Gastroesophageal sphincter (tissue), 4 donors: ENCODE measurements around the gene CLSTN1. TPM values are rescaled to one million over a fixed set of nuclear protein-coding genes. Genes with fewer than 3 reads are reported as not detected.
A peak's percentile ranks its signal among the peaks of the same experiment; 100 is the strongest.

ENCODE experiments used
- ATAC-seq: fragments of 150-250 bp; one replicate; pipeline ENCODE4 v1.9.1; 2016; ENCODE audit warnings: mild to moderate bottlenecking, moderate library complexity
- H3K27ac ChIP-seq, 4 donors: fragments of 200-600 bp; sonication (generic) in 3 of 4; 1 replicate in 3 of 4; 2 replicates in 1 of 4; pipeline ENCODE4 v1.5.1; 2016 to 2019
- H3K27me3 ChIP-seq: fragments of 200-600 bp; sonication (generic); one replicate; pipeline ENCODE4 v1.5.1; 2019
- H3K36me3 ChIP-seq, 2 donors: fragments of 200-600 bp; sonication (generic); one replicate each; pipeline ENCODE4 v1.5.1; 2019; ENCODE audit warnings: control low read depth in 1 of 2
- H3K4me1 ChIP-seq, 3 donors: fragments of 200-600 bp; sonication (generic); 1 replicate in 2 of 3; 2 replicates in 1 of 3; pipeline ENCODE4 v1.5.1; 2016 to 2019; ENCODE audit warnings: control low read depth in 2 of 3
- H3K4me3 ChIP-seq, 2 donors: fragments of 200-600 bp; sonication (generic); one replicate each; pipeline ENCODE4 v1.5.1; 2019; ENCODE audit warnings: mild to moderate bottlenecking in 1 of 2, moderate library complexity in 1 of 2
- H3K9me3 ChIP-seq, 3 donors: fragments of 200-600 bp; sonication (generic); one replicate each; pipeline ENCODE4 v1.5.1; 2017 to 2019; ENCODE audit warnings: control low read depth in 2 of 3
- EP300 ChIP-seq: sonication (generic); formaldehyde crosslinking; IDR thresholded peaks from one replicate; pipeline ENCODE4 v1.6.1; 2017; ENCODE audit warnings: antibody characterized with exemption, mild to moderate bottlenecking
- POLR2A ChIP-seq, 2 donors: fragments of 450-650 bp; IDR thresholded peaks; one replicate each; pipeline ENCODE4 v1.6.1; 2017; ENCODE audit warnings: antibody characterized with exemption in 2 of 2, mild to moderate bottlenecking in 2 of 2, moderate library complexity in 1 of 2
- POLR2AphosphoS5 ChIP-seq: sonication (generic); formaldehyde crosslinking; IDR thresholded peaks from one replicate; pipeline ENCODE4 v1.6.1; 2017; ENCODE audit warnings: antibody characterized with exemption
- WGBS, 2 donors: methylation state at CpG; one replicate each; pipeline ENCODE4 v1.1.5; 2018; ENCODE audit warnings: low coverage in 1 of 2; 5-methylcytosine and 5-hydroxymethylcytosine counted together
- total RNA-seq, 4 donors: library from RNA; depleted of rRNA; stranded (reverse); fragments of >200 nt; gene quantifications; one replicate each; pipeline ENCODE4 v1.1.0, GENCODE V29; 2016
- TF ChIP-seq, protein P1 (sequence below), 4 experiments: fragments of 200-600 bp in 2 of 4; fragments of 450-650 bp in 2 of 4; sonication (generic) in 1 of 4; IDR thresholded peaks; one replicate each; pipeline ENCODE4 v1.5.1; 2017 to 2019; ENCODE audit warnings: antibody characterized with exemption in 4 of 4, mild to moderate bottlenecking in 2 of 4, moderate library complexity in 2 of 4

The CLSTN1 gene
- total RNA-seq, 4 donors from 2014 or later, result 45.1 to 95.4 (median 58.7) TPM

DNA sequence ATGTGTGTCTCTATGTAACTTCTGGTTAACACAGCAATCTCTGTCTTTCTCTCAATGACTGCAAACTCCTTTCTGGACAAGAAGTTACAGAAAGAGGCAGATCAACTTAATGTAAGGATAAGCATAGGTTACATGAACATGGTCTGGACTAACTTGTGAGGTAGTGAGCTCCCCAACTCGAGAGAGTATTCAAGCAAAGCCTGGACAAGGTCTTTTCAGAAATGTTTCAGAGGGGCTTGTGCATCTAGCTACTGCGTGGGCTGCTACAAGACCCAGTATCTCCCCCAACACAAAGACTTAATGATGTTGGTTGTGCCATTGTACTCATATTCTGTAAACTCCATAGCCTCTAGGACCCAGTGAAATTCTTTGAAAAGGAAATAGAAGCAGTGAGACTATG lies 23.5 kb upstream of the CLSTN1 start:
- TF ChIP-seq POLR2AphosphoS5 (no peak), EP300 (no peak), POLR2A (IDR thresholded peaks at IDR 0.05) (no peak)
- TF ChIP-seq, protein P1, sequence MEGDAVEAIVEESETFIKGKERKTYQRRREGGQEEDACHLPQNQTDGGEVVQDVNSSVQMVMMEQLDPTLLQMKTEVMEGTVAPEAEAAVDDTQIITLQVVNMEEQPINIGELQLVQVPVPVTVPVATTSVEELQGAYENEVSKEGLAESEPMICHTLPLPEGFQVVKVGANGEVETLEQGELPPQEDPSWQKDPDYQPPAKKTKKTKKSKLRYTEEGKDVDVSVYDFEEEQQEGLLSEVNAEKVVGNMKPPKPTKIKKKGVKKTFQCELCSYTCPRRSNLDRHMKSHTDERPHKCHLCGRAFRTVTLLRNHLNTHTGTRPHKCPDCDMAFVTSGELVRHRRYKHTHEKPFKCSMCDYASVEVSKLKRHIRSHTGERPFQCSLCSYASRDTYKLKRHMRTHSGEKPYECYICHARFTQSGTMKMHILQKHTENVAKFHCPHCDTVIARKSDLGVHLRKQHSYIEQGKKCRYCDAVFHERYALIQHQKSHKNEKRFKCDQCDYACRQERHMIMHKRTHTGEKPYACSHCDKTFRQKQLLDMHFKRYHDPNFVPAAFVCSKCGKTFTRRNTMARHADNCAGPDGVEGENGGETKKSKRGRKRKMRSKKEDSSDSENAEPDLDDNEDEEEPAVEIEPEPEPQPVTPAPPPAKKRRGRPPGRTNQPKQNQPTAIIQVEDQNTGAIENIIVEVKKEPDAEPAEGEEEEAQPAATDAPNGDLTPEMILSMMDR (IDR thresholded peaks at IDR 0.05), result no peak
- Histone ChIP-seq H3K27me3 (no peaks in the 10 kb centered on the region), H3K27ac (no peak overlapping the region), H3K36me3 (peaks cover 0 to 24% of the 10 kb centered on the region in 2 donors), H3K4me3 (no peak overlapping the region), H3K9me3 (no peaks in the 10 kb centered on the region), H3K4me1 (peaks cover 0 to 25% (median 0%) of the 10 kb centered on the region in 3 donors)
- ATAC-seq, result no peak
- WGBS, 2 donors, result 100% methylated on average over 1 of the region's 2 CpGs

DNA sequence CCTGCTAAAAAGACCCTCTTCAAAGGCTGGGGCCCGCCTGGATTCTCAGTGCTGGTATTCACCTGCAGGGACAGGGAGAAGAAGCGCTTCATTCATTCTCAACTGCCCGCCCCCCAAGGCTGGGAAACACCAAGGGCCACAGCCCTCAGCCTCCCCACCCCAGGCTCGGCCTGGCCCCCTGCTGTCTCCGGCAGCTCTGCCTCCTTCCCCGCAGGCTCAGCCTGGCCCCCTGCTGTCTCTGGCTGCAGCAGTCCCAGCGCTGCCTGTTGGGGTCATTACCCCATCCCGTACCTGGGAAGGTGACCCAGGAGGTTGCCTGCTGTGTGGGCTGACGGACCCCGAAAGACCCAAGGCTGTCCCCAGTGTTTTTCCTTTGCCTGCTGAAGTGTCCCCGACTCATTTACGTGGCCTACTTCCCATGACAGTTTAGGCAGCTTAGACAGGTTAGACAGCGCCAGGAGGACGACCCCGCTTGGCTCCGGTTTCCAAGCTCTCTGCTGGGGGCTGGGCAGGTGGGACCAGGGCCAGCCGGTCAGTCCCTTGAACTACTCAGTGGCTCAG lies 22.9 kb upstream of the CLSTN1 start:
- Histone ChIP-seq H3K27ac (no peak overlapping the region), H3K4me1 (peaks cover 0 to 29% (median 0%) of the 10 kb centered on the region in 3 donors), H3K4me3 (no peak overlapping the region), H3K9me3 (no peaks in the 10 kb centered on the region), H3K36me3 (peaks cover 0 to 24% of the 10 kb centered on the region in 2 donors), H3K27me3 (no peaks in the 10 kb centered on the region)
- TF ChIP-seq EP300, result no peak
- no peak for TF ChIP-seq POLR2AphosphoS5
- TF ChIP-seq, protein P1 (IDR thresholded peaks at IDR 0.05), result no peak
- no peak for TF ChIP-seq POLR2A (IDR thresholded peaks at IDR 0.05)
- no peak for ATAC-seq
- 80 to 100% methylated on average over 1 of the region's 17 CpGs for WGBS, 2 donors

DNA sequence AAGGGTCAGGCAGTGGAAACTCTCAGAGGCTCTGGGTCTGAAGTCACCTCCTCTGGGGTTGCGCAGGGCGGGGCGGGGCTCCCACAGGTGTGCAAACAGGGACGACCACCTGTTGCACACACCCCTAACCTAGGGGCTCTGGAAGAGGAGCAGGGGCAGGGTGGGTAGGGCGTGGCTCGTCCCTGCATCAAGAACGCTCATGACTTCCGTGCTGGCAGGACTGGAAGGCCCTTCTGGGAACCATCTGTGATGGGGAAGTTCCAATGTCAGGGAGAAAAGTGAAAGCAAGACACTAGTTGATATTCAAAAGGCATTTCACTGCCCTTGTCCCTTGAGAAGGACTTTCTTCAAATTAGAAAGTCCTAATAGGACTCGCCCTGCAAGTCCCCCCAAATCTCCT lies 22.1 kb upstream of the CLSTN1 start:
- Histone ChIP-seq H3K4me3 (no peak overlapping the region), H3K27ac (no peak overlapping the region), H3K9me3 (no peaks in the 10 kb centered on the region), H3K36me3 (peaks cover 0 to 23% of the 10 kb centered on the region in 2 donors), H3K27me3 (no peaks in the 10 kb centered on the region), H3K4me1 (peaks cover 0 to 29% (median 0%) of the 10 kb centered on the region in 3 donors)
- 43 to 67% methylated on average over 1 of the region's 9 CpGs for WGBS, 2 donors
- ATAC-seq, result no peak
- TF ChIP-seq, protein P1 (IDR thresholded peaks at IDR 0.05), result no peak
- TF ChIP-seq POLR2AphosphoS5 (no peak), POLR2A (IDR thresholded peaks at IDR 0.05) (no peak), EP300 (no peak)

DNA sequence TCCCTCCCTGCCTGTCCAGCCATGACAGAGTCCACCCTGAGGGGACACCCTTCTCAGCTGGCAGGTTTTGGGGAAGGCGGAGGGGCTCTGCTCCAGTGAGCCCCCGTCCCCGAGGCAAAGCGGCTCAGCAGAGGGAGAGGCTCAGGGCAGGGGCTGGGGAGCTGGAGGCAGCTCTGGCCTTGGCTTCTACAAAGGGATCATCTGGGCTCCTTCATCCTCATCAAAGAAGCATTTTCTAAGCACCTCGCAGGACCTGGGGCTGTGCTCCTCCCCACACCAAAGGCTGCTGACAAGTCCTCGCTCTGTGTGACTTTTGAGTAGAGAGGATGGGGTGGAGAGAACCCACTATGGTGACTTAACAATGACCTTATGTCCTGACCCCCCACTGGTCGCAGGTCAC lies 21.0 kb upstream of the CLSTN1 start:
- 83 to 100% methylated on average over 1 of the region's 7 CpGs for WGBS, 2 donors
- Histone ChIP-seq H3K4me1 (peaks cover 0 to 29% (median 0%) of the 10 kb centered on the region in 3 donors), H3K9me3 (no peaks in the 10 kb centered on the region), H3K4me3 (no peak overlapping the region), H3K27me3 (no peaks in the 10 kb centered on the region), H3K27ac (no peak overlapping the region), H3K36me3 (peaks cover 0 to 11% of the 10 kb centered on the region in 2 donors)
- ATAC-seq, result no peak
- TF ChIP-seq, protein P1 (IDR thresholded peaks at IDR 0.05), result no peak
- TF ChIP-seq POLR2A (IDR thresholded peaks at IDR 0.05), result no peak
- no peak for TF ChIP-seq POLR2AphosphoS5
- no peak for TF ChIP-seq EP300

DNA sequence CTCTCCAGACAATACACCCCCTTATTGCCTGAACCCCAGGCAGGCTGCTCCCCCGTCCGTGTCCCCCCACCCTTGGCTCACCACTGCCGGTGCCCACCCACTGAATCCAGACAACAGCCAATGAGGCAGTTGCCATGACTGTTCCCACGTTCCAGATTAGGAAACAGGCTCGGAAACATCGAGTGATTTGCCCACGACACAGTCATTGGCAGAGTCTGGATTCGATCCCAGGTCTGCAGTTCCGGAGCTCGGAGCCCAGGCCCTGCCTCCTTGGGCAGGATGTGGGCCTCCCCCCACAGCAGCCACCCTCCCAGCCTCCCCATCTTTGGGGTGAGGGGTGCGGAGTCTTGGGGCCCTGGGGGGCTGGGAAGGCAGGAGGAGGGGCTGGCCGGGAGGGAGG lies 20.3 kb upstream of the CLSTN1 start:
- no peak for ATAC-seq
- WGBS, 2 donors, result 40% methylated on average over 1 of the region's 12 CpGs; no CpG with 5 or more reads in 1 of the 2 donors
- H3K4me1 ChIP-seq, result peaks cover 0 to 29% (median 0%) of the 10 kb centered on the region in 3 donors
- peaks cover 0 to 5% of the 10 kb centered on the region in 2 donors for H3K36me3 ChIP-seq
- TF ChIP-seq, protein P1 (IDR thresholded peaks at IDR 0.05), result no peak
- no peak for TF ChIP-seq POLR2A (IDR thresholded peaks at IDR 0.05)
- no peak for TF ChIP-seq EP300
- TF ChIP-seq POLR2AphosphoS5, result no peak
- H3K27ac ChIP-seq, result peak overlapping the region in 1 of 4 donors; percentile 21
- no peaks in the 10 kb centered on the region for H3K9me3 ChIP-seq
- H3K4me3 ChIP-seq, result no peak overlapping the region
- no peaks in the 10 kb centered on the region for H3K27me3 ChIP-seq
